Stimulated activated CD4-positive, alpha-beta T cell treated with anti-CD3 and anti-CD28 coated beads, Interleukin-4, amount 100 ng/mL, for 1 hour (primary cell): ENCODE results near the gene USP32.
"Not testable (repeated sequence)": the region's sequence is repeated elsewhere in the genome, so short reads cannot be mapped to it uniquely, and the experiment has no call there.

Experiments used
- DNase-seq: peaks from one replicate; pipeline ENCODE4 v3.0.0-alpha.2; 2020

Gene USP32, protein sequence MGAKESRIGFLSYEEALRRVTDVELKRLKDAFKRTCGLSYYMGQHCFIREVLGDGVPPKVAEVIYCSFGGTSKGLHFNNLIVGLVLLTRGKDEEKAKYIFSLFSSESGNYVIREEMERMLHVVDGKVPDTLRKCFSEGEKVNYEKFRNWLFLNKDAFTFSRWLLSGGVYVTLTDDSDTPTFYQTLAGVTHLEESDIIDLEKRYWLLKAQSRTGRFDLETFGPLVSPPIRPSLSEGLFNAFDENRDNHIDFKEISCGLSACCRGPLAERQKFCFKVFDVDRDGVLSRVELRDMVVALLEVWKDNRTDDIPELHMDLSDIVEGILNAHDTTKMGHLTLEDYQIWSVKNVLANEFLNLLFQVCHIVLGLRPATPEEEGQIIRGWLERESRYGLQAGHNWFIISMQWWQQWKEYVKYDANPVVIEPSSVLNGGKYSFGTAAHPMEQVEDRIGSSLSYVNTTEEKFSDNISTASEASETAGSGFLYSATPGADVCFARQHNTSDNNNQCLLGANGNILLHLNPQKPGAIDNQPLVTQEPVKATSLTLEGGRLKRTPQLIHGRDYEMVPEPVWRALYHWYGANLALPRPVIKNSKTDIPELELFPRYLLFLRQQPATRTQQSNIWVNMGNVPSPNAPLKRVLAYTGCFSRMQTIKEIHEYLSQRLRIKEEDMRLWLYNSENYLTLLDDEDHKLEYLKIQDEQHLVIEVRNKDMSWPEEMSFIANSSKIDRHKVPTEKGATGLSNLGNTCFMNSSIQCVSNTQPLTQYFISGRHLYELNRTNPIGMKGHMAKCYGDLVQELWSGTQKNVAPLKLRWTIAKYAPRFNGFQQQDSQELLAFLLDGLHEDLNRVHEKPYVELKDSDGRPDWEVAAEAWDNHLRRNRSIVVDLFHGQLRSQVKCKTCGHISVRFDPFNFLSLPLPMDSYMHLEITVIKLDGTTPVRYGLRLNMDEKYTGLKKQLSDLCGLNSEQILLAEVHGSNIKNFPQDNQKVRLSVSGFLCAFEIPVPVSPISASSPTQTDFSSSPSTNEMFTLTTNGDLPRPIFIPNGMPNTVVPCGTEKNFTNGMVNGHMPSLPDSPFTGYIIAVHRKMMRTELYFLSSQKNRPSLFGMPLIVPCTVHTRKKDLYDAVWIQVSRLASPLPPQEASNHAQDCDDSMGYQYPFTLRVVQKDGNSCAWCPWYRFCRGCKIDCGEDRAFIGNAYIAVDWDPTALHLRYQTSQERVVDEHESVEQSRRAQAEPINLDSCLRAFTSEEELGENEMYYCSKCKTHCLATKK (N-terminal part only)

DNA sequence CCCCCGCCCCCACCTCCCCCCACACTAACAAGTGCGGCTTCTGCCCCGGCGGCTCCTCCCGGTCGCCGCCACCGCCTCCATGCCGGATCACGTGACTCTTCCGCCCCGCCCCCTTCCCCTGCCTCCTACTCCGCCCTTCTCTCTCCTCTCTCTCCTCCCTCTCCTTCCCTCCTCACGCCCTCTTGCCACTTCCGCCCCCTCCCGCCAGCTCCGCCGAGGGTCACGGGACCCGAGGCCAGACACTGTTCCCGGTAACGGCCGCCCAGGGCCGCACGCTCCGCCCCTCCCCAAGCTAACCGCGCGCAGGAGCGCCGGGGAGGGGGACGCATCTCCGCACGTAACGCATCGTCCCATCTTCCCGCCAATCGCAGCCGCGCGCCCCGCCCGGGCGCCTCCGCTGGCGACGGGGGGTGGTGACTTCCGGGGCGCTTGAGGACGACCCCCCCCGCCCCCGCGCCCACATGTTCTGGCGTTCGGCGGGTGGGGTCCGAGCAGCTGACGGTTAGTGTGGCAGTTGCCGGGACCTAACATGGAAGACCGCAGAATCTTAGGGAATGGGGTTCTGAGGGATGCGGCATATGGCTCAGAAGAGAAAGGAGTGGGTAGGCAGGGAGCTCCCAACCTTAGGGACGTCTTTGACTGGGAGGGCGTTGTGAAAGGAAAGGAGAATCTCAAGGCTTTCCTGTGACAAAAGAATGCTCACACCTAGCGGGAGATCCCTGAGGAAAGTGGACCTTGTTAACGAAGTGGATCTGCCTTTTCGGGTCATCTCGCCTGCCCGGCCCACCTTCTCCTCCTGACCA, at the start of gene USP32:
TSS of gene USP32 (minus strand) at position 92 of the 803 bp plus-strand sequence. CDS start 194 bp downstream, outside the sequence.
- peak; percentile 99 for DNase-seq

DNA sequence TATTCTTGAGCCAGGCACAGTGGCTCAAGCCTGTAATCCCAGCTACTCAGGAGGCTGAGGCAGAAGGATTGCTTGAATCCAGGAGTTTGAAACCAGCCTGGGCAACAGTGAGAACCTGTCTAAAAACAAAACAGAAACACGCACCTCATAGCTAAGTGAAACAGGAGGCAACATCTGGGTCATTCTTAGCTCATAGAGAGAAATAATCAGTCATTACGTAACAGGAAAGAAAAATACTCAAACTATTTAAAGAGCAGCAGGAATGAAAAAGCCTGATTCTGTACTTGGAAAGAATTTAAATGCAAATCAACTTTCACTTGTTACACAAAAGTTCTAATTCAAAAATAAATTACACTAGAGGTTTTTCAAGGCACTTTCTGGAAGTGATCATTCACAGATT, 47.6 kb upstream of the USP32 start:
- no peak for DNase-seq

DNA sequence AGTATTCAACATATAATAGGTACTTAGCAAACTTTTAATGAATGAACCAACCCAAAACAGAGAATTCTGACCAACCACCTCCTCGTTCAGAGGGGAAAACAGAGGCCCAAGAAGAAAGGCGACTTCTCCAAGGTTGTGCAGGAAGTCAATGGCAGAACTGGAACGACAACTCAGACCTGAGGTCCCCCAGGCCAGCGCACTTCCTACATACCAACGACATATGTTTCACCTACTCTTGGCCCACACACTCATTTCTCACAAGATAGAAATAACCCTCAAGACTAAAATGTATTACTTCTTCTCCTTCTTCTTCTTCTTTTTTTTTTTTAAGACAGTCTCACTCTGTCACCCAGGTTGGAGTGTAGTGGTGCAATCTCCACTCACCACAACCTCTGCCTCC, 44.7 kb upstream of the USP32 start:
- no peak for DNase-seq

DNA sequence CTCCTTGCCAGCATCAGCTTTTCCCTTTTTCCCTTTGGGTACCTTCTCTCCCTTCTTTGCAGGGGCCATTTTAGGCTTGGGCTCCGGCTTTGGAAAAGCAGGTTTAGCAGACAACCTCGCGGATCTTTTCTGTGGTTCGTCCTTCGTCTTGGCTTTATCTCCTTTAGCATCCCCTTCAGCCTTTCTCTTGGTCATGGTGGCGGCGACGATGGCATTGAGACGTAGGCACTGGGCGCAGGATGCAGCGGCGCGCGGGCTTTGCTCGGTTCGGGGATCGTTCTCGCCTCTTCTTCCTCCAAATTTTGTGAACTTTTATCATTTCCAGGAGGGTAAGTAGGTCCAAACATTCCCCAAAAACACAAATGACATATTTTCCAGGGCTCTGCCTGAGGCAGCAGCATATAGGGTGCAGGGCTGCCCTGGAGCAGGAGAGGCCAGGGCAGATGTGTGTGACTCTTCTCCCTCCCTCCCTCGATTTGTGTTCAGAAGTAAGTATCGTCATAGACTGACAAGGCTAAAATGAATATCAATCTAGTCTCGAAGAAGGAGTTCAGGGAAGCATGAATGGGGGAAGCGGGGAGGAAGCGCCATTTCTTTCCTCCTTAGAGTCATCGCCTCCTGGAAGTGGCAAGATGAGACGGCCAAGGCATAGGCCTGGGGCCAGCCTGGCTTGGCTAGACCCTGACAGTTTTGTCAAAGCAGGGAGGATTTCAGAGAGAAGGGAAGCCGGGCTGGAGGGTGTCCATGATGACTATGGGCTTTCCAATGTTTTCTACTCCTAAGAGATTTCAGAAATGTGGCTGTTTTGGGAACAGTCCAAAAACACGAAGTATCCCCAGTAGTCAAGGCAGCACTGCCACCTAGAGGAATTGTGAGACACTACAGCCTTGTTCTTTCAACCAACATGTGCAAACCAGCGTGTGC, 43.6 kb upstream of the USP32 start:
- peak; percentile 33 for DNase-seq

DNA sequence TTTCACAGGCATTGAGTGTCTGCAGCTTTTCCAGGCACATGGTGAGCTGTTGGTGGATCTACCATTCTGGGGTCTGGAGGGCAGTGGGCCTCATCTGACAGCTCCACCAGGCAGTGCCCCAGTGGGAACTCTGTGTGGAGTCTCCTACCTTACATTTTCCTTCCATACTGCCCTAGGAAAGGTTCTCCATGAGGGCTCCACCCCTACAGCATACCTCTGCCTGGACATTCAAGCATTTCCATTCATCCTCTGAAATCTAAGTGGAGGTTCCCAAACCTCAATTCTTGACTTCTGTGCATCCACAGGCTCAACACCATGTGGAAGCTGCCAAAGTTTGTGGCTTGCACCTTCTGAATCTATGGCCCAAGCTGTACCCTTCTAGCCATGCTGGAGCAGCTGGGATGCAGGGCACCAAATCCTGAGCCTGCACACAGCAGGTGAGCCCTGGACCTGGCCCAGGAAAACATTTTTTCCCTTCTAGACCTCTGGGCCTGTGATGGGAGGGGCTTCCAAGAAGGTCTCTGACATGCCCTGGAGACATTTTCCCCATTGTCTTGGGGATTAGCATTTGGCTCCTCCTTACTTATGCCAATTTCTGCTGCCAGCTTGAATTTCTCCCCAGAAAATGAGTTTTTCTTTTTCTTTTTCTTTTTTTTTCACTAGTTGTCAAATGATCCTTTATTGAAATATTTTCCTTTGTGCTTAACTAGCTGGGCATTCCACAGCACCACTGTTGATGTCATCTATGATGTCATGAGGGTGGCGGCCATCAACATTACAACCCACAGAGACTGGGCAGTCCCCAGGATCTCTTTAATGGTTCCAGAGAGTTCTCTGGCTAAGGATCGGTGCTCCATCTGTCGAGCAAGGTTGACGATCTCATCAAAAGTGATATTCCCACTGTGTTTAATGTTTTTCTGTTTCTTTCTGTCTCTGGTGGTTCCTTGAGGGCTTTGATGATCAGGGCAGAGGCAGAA, 41.4 kb upstream of the USP32 start:
- not testable (repeated sequence) for DNase-seq

DNA sequence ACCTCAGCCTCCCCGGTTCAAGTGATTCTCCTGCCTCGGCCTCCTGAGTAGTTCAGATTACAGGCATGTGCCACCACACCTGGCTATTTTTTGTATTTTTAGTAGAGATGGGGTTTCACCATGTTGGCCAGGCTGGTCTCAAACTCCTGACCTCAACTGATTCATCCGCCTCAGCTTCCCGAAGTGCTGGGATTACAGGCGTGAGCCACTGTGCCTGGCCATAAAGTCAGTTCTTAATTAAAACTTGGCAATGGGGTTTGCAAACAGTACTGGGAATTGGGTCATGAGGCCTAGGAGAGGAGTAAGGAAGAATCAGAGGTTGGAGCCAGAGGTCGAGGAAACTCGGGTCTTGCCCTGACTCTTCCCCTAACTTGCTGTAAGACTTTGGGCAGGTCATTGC, 38.6 kb upstream of the USP32 start:
- not testable (repeated sequence) for DNase-seq

DNA sequence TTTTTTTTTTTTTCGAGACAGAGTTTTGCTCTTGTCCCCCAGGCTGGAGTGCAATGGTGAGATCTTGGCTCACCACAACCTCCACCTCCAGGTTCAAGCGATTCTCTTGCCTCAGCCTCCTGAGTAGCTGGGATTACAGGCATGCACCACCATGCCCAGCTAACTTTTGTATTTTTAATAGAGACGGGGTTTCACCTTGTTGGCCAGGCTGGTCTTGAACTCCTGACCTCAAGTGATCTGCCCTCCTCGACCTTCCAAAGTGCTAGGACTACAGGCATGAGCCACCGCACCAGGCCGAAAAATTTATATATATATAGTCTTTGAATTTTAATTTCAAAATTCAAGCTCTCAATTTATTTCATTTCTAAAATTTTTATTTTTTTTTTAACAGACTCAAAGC, 36.6 kb upstream of the USP32 start:
- DNase-seq = not testable (repeated sequence)

DNA sequence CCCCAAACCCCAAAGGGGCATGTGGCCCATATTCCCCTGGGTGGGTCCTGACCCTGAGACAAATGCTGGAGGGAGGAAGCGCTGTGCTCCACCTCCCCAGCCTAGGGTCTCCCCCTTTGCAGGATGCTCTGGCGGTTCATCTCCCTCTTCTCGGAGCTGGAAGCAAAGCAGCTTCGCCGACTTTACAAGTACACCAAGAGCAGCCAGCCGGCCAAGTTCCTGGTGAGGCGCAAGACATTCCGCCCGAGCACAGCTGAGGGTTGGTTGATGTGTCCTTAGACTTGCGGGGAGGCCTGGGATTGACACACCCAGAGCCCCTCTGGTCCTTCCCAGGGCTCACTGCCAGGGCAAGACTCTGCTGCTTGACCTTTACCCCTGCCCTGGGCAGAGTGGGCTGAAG, 34.7 kb upstream of the USP32 start:
- no peak for DNase-seq

DNA sequence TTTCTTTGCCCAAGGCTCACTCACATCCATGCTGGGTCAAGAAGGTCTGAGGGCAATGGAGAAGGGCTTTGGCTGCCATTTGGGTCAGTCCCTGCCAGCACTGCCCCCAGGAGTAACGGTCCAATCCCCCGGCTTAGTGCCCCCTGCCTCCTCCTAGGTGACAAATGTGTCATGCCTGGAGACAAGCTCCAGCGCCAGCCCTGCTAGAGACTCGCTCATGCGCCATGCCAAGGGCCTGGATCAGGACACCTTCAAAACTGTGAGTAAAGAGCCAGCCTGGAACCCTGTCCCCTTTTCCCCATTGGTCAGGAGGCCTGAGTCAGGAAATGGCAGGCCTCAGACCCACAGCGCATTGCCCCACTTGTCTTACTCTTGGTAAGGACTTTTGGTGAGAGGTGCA, 33.7 kb upstream of the USP32 start:
- no peak for DNase-seq

DNA sequence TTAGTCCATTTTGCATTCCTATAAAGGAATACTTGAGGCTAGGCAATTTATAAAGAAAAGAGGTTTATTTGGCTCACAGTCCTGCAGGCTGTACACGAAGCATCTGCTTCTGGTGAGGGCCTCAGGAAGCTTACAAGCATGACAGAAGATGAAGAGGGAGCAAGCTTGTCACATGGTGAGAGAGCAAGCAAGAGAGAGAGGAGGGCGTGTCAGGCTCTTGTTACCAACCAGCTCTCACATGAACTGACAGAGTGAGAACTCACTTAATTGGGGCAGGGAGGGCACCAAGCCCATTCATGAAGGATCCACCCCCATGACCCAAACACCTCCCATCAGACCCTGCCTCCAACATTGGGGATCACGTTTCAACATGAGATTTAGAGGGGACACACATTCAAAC, 31.9 kb upstream of the USP32 start:
- DNase-seq = no peak

DNA sequence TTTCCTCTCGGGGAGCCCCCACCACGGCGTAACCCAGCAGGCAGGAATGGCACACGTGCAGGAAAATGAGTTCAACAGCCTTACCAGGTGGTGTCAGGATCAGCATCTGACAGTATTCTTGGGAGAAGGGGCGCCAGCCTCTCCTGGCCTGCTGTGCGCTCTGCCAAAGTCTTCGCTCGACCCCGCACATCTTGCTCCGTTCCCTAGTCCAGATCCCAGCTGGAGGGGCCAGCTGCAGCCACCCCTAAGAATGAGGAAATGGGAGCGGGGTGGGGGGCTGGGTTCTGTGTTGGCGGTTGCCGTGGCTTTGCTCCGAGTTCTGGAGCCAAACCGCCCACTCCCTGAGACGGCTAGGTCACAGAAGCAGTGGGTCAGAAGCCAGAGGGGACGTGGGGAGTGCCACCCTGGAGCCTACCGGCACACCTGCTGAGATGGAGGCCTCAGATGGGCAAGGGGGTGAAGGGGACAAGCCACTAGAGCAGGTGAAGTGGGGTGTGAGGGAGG, 30.3 kb upstream of the USP32 start, which contains the start of gene CHCT1:
TSS of gene CHCT1 (plus strand) at position 328 of the 504 bp plus-strand sequence. CDS start at position 432, 104 bp downstream.
- no peak for DNase-seq

DNA sequence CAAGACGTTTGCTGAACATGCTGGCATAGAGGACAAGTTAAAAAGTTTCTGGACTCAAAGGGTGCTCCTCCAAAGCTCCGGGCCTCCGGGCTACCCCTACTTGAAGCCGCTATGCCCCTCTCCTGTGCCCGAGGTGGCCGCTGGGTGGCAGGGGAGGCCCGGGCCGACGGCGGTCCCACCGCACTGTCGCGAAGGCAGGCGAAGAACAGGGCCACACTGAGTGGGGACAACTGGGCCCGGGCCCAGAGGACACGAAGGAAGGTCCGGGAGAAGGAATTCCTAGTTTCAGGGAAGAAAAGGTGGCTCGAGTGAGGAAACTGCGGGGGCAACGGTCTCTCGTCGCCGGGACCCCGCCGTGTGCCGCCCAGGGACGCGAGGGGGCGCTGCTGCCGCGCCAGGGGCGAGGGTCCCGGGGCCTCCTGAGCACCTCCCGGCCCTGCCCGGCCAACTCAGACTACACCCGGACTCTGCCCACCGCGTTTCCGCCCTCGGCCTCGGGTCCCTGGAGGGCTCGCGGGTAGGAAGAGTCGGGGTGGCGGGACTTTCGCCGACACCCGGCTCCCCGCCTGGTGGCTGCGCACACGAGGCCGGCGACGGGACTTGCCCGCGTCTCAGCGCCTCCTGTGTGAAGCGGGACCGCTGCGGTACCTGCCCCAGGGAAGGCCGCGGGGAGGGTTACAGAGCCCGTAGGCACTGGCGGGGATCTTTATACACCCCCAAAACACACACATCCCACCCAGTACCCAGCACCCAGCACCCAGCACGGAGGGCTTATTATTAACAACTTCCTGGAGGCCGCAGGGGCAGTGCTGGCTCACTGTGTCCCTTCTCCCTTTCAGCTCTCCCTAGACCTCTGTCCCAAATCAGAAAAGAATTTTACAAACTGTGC, 29.6 kb upstream of the USP32 start:
- DNase-seq = peak; percentile 79

DNA sequence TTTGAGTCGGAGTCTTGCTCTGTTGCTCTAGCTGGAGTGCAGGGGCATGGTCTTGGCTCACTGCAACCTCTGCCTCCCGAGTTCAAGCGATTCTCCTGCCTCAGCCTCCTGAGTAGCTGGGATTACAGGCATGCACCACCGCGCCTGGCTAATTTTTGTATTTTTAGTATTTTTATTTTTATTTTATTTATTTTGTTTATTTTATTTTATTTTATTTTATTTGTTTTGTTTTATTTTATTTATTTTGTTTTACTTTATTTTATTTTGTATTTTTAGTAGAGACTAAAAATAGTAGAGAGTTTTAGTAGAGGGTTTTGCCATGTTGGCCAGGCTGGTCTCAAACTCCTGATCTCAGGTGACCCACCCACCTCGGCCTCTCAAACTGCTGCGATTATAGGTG, 27.9 kb upstream of the USP32 start:
- DNase-seq = not testable (repeated sequence)

DNA sequence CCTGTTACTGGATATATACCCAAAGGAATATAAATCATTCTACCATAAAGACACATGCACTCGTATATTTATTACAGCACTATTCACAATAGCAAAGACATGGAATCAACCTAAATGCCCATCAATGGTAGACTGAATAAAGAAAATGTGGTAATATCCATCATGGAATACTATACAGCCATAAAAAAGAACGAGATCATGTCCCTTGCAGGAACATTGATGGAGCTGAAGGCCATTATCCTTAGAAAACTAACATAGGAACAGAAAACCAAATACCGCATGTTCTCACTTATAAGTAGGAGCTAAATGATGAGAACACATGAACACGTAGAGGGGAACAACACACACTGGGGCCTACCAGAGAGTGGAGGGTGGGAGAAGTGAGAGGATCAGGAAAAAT, 27.1 kb upstream of the USP32 start:
- not testable (repeated sequence) for DNase-seq

DNA sequence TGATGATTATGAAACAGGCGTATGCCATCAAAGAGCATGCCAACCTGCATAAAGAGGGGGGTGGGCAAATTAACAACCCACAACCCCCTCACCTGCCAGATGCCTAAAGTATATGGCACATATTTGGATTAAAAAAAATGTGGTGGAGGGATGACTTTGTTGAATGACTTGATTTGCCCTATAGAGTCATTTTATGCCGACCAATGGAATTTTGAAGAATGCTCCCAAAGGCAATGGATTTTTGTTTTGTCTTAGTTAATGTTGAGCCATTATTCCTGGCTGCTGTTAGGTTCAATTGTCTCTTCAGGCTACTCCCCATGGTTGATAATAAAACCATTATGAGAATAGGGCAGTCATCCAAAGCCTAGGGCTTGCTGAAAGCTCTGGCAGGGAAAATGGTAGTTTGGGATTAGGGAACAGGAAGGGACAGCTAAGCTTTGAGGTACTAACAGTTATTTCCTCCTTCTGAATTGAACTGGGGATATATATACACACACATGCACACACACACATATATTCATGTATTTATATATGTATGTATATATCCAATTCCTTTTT, 24.5 kb upstream of the USP32 start:
- DNase-seq = no peak

DNA sequence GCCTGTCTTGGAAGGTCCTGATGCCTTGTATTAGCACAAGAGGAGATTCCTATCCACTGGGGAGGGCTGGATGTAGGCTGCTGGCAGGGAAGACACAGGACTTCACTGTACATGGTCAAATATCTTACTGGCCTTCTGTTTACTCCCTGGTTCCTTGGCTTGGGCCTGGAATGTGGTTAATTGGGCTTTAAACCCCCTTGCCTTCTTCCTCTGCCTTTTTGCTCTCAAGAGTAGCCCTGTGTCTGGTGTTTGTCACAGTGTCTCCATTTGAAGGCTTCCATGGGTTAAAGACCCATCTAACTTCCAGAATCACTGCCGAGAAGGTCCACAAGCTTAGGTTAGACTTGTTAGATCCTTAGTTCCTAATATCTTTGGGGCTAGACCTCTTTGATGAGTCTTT, 23.2 kb upstream of the USP32 start:
- no peak for DNase-seq

DNA sequence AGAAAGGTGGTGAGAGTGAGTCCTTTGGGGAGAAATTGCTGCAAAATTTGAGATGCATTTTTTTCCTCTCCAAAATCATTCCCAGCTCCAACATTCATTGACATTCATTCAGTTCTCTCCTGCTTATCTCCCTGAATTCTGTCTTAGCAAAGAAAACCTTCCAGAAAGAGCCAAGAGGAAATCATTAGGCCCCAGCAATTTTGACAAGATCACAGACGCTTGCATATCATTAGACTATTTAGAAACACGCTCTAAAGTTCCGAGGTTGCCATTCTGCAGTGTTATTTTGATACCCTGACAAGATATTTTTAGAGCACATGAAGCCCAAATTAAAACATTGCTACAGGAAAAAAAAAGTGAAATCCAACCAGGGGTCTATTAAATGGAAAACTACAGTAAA, 20.8 kb upstream of the USP32 start:
- no peak for DNase-seq

DNA sequence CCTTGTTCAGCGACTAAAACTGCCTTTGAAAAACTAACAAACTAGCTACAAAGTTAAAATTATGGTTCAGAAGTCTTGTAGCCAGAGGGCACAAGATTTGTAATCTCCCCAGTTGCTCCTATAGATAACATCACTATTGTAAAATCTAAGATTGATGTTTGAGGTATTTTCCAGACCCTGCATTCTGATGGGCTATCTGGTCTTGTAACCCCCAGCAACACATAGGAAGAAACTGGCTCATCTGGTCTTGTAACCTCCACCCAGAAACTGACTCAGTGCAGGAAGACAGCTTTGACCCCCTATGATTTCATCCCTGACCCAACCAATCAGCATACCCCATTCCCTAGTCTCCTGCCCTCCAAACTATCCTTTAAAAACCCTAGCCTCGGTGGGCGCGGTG, 18.1 kb upstream of the USP32 start:
- no peak for DNase-seq
